NCI-H2081 (cell line): ENCODE measurements around the gene REX1BD.
A peak's percentile ranks its signal among the peaks of the same experiment; 100 is the strongest.

Experiments
- DNase-seq, 2 experiments: peaks; one replicate each; lab custom pipeline; 2025; lab: John Stamatoyannopoulos, UW

Gene REX1BD

GRCh38 chr19:18603255-18603957 is 14.8 kb downstream of the REX1BD start:
- no peak for DNase-seq

- no peak for DNase-seq
Measured at GRCh38 chr19:18603958-18604819, 15.6 kb downstream of the REX1BD start.

GRCh38 chr19:18604820-18605159 is 16.2 kb downstream of the REX1BD start:
- DNase-seq = no peak

- no peak for DNase-seq
Measured at GRCh38 chr19:18605196-18605545, 16.6 kb downstream of the REX1BD start.

- no peak for DNase-seq
Measured at GRCh38 chr19:18605546-18606280, 17.1 kb downstream of the REX1BD start.

GRCh38 chr19:18606281-18607225 is 18.0 kb downstream of the REX1BD start, which contains the start of gene CRLF1:
Gene CRLF1 (minus strand): TSS chr19:18606799. CDS start chr19:18606656, 143 bp downstream.
- no peak for DNase-seq

- no peak for DNase-seq
Measured at GRCh38 chr19:18607226-18608101, 18.9 kb downstream of the REX1BD start.

GRCh38 chr19:18608102-18608804 is 19.7 kb downstream of the REX1BD start:
- no peak for DNase-seq

- DNase-seq = no peak
Measured at GRCh38 chr19:18608805-18609716, 20.5 kb downstream of the REX1BD start.

GRCh38 chr19:18609717-18610051 is 21.1 kb downstream of the REX1BD start:
- no peak for DNase-seq

GRCh38 chr19:18610245-18610555 is 21.6 kb downstream of the REX1BD start:
- no peak for DNase-seq

GRCh38 chr19:18610556-18611326 is 22.1 kb downstream of the REX1BD start:
- no peak for DNase-seq

GRCh38 chr19:18611327-18612050 is 22.9 kb downstream of the REX1BD start:
- DNase-seq = no peak

GRCh38 chr19:18612051-18612771 is 23.6 kb downstream of the REX1BD start:
- no peak for DNase-seq

GRCh38 chr19:18612772-18613588 is 24.4 kb downstream of the REX1BD start, which contains the start of gene TMEM59L:
Gene TMEM59L (plus strand): TSS chr19:18612870. CDS start chr19:18612959, 89 bp downstream.
- DNase-seq = peak in 1 of 2 experiments; percentile 20
